Measurements from ENCODE around the gene DISP3.

- TF ChIP-seq CTCF (IDR thresholded peaks at IDR 0.05) = no peak
- no peak for TF ChIP-seq POLR2A (IDR thresholded peaks at IDR 0.05)
Measured at GRCh38 chr1:11443043-11443442, 35.9 kb upstream of the DISP3 start.
